HG03064 (cell line): ENCODE results near the gene FLNB.

ENCODE experiments used
- ATAC-seq: cut with Tn5 transposase; IDR thresholded peaks from one replicate; pipeline ENCODE4 v1.9.1; 2021; ENCODE audit warnings: low read depth; ENCODE audit not compliant: unreplicated experiment

FLNB gene

DNA sequence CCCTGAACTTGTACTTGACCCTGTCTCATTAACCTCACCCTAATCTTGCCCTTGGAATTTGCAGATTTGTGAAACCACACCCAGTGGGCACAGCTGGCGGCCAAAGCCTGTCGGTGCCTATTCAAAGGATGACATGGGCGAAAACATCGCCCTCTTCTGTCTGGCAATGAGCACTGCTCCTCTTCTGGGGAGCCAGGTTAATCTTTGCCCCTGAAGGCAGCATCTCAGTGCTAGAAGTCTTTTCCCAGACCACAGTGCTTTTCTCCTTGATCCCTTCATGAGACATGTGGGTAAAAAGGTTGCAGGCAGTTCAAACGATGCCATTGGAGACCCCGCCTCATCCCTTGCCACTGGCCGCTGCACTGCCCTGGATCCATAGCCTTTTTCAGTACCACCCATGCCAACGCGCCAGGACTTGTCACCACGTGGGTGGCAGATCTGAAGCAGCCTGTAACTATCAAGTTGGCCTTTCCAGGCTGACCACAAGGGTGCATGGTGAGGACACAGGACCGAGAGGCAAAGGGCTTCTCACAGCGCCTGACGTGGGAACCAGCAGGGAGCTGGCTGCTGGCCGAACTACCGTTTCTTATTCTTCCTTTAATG, 209.1 kb downstream of the FLNB start:
- no peak for ATAC-seq

DNA sequence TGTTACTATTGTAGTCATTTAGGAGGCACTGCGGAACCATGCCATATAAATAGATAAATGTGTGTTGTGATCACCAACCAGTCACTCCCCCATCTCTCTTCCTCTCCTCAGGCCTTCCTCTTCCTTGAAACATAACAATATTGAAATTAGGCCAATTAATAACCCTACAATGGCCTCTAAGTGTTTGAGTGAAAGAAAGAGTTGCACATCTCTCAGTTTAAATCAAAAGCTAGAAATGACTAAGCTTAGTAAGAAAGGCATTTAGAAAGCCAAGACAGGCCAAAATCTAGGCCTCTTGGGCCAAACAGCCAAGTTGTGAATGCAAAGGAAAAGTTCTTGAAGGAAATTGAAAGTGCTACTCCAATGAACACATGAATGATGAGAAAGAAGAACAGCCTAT, 210.7 kb downstream of the FLNB start:
- no peak for ATAC-seq
